Activated CD8-positive, alpha-beta memory T cell treated with anti-CD3 and anti-CD28 coated beads for 1 hour (primary cell): ENCODE measurements around the gene TEX14.

ENCODE experiments used
- DNase-seq, 2 donors: peaks; one replicate each; pipeline ENCODE4 v3.0.0-alpha.2; 2020; ENCODE audit warnings: low read depth in 1 of 2; ENCODE audit errors: extremely low read depth in 1 of 2

TEX14 gene

DNA sequence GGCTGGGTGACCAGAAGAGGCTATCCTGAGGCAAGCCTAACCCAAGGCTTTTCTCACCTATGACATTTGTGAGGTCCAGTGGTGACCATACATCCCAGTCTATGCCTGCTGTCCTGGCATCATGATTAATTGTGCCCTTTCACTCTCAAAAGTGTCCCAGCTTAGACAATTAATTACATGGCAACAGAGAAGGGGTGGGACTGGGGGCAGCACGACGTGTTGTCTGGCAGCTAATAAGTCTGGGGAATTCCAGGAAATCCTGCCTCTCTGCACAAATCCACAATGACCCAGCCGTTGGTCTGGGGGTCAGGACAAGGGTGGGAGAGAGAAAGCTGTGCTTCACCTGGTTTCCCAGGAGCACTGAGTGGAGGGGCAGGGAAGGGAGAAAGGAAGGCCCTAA lies 163.4 kb downstream of the TEX14 start:
- no peak for DNase-seq

DNA sequence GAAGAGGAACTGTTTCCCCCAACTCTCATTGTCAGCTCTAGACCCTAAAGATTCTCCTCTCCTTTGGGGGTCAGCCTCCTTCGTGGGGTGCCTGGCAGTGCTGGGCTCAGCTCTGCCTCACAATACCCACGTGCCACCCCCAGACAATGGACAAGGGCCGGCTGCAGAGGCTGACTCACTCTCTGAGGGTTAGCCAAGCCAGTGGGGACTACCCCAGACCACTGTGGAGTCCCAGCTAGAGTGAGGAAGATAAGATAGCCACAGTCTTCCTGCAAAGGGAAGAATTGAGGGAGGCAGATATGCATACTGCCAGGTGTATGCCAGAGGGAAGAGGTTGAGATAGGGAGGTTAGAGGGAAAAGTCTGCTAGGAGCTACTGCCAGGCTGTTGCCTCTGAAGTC lies 163.9 kb downstream of the TEX14 start:
- DNase-seq: no peak

GRCh38 chr17:58527306-58527705 lies 164.5 kb downstream of the TEX14 start:
- DNase-seq: no peak

DNA sequence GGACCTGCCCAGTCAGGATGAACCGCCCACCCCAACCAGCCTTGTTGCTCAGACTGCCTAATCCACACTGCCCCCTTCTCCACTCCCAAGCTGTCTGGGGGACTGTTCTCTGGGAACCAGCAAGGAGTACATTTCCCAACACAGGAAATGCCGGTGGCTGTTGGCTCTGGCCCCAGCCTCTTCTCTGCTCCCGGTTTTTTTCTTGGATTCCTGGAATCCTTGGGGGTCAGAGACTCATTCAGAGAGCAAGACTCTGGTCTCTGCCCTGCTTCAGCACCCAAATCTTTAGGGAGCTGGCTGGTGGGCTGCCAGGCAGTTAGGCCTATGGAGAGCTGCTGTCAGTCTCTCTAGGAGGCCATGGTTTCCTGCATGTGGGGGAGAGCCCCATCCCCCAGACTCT lies 166.6 kb downstream of the TEX14 start:
- no peak for DNase-seq

GRCh38 chr17:58521680-58522079 lies 170.2 kb downstream of the TEX14 start:
- no peak for DNase-seq

GRCh38 chr17:58520843-58521430 lies 170.9 kb downstream of the TEX14 start:
- DNase-seq: no peak

DNA sequence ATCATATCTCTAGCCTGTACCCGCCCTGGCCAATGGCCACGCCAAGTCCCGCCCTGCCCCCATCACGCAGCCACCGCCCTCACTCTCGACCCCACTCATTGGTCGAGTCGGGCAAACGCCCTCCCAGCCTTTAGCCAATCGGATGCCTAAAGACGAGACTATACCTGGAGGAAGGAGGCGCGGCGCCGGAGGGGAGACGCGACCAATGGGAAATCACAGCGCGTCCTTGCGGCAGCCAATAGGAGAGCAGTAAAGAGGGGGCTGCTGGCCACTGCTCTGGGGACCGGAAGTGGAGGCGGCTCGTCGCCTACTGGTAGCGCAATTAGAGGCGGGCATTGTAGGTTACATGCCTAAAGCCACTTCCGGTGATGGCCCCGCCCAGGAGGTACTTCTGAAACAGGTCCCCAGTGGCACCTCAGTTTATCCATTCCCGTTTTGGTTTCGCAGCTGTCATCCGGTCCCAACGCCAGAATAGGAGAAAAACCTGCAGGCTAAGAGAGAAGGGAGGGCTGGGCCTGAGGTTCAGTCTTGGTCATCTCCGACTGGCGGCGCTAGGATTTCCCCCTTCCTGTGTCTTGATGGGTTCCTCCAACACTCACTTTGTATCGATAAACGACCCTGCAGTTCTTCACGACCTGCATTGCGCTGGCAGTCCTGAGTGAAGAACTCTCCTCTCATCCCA lies 173.8 kb downstream of the TEX14 start:
- DNase-seq: peak; percentile 98 to 100

GRCh38 chr17:58517378-58517927 lies 174.4 kb downstream of the TEX14 start:
- DNase-seq: no peak

DNA sequence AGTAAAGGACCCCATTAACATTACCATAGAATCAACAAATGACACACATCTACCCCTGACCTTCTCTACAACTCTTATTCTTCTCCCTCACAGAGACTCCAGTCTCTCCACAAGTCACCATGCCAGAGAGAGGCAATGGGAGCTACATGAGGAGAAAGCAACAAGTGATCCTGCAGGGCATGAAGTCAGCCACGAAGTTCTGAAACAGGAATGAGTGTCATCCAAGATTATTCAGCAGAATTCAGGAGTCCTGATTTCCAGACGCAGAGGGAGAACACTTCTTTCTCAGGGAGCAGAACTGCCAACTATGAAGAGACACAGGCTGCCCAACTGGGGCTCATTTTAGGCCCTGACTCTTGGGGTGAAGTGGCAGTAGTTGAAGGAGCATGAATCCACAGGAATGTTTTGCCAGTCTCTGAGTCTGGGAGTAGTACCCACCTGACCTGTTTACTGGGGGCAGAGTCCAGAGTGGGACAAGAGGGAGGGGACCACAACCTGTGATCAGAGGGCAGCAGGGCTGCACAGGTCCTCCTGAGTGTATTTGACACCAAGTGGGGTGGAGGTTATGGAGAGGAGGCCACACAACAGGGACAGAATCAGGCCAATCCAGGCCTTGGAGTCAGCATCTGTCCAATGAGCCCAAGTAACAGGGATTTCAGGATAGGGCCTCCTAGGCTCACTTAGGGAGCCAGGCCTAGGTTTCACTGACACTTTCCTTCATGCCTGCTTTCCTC lies 175.0 kb downstream of the TEX14 start:
- no peak for DNase-seq

GRCh38 chr17:58515286-58515685 lies 176.6 kb downstream of the TEX14 start:
- DNase-seq: no peak

- no peak for DNase-seq
Observed at GRCh38 chr17:58514770-58515157, 177.1 kb downstream of the TEX14 start.

GRCh38 chr17:58513965-58514769 lies 177.7 kb downstream of the TEX14 start, which contains the start of gene MTMR4:
Gene MTMR4 (minus strand): TSS chr17:58514638. CDS start chr17:58514407, 231 bp downstream.
- peak in 1 of 2 donors; percentile 61 for DNase-seq

DNA sequence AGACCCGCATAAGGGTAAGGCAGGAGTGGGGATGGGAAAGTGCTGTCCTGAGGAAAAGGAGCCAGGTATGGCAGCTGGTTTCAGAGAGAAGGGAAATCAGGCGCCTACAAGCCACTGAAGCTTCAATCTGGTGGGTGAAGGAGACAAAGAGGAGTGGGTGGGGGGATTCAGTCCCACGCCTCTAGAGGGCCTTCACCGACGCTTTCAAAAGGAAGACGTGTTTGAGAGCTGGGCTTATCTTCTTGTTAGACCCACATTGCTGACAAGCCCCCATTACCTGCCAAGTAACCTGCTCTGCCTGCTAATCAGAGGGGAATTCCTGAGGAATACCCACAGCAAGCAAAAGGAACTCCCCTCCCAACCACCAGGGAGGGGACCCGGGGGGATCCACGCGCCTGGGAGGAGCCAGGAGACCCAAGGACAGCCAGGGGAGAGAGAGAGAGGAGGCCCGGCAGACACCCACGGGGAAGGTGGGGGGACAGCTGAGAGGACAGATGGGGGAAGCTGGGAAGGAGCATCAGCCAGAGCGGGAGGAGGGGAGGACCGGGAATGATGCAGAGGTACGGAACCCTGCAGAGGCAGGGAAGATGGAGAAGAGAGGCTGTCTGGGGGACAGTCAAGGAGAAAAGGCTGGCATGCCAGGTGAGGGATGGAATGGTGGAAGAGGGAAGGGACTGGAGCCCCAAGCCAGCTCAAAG lies 178.4 kb downstream of the TEX14 start:
- DNase-seq: no peak

DNA sequence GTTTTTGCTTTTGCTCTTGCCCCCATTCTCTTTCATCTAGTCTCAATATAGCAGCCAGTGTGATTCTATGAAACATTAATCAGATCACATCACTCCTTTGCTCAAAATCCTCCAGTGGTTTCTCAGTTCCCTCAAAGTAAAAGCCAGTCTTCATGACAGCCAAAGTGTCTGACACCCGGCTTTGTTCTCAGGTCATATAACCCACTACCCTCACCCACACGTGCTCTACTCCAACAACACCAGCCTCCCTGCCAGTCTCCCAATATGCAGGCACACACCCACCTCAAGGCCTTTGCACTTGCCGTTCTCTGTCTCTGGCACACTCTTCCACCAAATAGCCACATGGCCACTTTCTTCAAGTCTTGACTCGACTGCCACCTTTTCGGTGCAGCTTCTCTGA lies 181.8 kb downstream of the TEX14 start:
- DNase-seq: no peak

DNA sequence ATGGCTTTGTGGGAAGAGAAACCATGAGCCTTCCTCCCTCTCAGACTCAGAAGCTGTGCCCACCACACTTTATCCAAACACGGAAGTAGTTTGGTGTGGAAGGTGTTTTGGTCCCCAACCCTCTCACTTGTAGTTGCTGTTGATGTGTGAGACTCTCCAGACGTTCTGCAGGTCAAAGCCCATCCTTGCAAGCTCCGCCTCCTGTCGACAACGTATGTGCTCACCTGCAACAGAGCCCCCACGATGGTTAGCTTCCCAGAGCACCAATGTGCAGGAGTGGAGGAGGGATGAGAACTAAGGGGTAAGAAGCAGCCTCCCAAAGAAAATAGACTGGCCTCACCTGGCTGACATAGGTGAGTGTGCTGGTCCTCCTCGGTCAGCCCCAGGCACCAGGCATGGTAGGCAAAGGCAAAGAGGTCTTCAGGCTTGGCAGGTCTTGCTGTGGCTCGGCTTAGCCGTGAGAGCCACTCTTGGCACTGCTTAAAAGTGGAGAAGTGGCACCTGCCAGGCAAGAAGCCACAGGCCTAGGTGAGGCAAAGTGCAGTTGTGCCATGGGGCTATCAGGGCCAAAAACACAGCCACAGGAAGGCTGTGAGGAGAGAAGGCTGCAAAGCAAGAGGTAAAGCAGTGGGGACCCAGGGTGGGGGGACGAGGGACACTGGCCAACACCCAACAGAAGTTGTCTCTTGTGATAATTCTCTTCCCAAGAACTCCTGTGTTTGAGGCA lies 183.3 kb downstream of the TEX14 start:
- no peak for DNase-seq

GRCh38 chr17:58507123-58507634 lies 184.7 kb downstream of the TEX14 start:
- no peak for DNase-seq
